Measurements from ENCODE around the gene IRF2BPL.

DNA sequence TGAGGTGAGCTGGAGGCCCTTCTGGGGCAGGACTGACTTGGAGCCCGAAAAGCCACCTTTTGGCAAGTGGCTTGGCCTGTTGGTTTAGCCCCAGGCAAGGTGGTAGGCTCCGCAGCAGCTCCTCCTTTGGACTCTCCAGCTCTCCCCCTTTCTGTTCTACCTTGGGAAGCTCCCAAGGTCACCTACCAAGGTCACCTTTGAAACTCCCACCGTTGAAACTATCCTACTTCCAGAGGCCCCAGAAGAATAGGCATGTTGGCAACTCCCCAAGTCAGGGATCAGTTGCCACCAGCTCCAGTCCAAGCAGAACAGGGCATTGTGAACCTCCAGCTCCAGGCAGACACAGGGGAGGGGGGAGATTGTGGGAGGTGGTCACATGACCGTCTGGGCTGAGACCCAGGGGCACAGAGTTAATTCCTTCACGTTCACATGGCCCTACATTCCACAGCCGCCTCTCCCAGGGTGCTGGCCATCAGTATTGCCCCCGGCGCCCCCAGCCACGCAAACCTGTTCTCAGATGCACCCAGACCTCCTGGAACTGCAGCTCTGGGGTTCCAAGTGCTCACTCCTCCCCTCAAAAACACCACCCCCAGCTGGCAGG is 14.4 kb downstream of the IRF2BPL start:
- TF ChIP-seq, protein P1, sequence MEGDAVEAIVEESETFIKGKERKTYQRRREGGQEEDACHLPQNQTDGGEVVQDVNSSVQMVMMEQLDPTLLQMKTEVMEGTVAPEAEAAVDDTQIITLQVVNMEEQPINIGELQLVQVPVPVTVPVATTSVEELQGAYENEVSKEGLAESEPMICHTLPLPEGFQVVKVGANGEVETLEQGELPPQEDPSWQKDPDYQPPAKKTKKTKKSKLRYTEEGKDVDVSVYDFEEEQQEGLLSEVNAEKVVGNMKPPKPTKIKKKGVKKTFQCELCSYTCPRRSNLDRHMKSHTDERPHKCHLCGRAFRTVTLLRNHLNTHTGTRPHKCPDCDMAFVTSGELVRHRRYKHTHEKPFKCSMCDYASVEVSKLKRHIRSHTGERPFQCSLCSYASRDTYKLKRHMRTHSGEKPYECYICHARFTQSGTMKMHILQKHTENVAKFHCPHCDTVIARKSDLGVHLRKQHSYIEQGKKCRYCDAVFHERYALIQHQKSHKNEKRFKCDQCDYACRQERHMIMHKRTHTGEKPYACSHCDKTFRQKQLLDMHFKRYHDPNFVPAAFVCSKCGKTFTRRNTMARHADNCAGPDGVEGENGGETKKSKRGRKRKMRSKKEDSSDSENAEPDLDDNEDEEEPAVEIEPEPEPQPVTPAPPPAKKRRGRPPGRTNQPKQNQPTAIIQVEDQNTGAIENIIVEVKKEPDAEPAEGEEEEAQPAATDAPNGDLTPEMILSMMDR (IDR thresholded peaks at IDR 0.05; ENCODE audit: insufficient read depth, low read length), result no peak
- TF ChIP-seq SPI1 (IDR thresholded peaks at IDR 0.05; ENCODE audit: borderline replicate concordance, low read depth) (no peak), POLR2AphosphoS5 (IDR thresholded peaks at IDR 0.05; ENCODE audit: low read depth) (no peak)

All from HL-60 (cell line).